CMK (cell line): ENCODE measurements around the gene DTX2.
"Not testable (repeated sequence)": the region's sequence is repeated elsewhere in the genome, so short reads cannot be mapped to it uniquely, and the experiment has no call there.

Experiments
- DNase-seq: peaks from one replicate; pipeline ENCODE4 v3.0.0-alpha.2; 2010; ENCODE audit warnings: low read depth

DTX2 gene

GRCh38 chr7:76511911-76512885 lies 50.7 kb downstream of the DTX2 start:
- not testable (repeated sequence) for DNase-seq

- DNase-seq, result no peak
Measured at GRCh38 chr7:76512941-76513816, 51.7 kb downstream of the DTX2 start.

DNA sequence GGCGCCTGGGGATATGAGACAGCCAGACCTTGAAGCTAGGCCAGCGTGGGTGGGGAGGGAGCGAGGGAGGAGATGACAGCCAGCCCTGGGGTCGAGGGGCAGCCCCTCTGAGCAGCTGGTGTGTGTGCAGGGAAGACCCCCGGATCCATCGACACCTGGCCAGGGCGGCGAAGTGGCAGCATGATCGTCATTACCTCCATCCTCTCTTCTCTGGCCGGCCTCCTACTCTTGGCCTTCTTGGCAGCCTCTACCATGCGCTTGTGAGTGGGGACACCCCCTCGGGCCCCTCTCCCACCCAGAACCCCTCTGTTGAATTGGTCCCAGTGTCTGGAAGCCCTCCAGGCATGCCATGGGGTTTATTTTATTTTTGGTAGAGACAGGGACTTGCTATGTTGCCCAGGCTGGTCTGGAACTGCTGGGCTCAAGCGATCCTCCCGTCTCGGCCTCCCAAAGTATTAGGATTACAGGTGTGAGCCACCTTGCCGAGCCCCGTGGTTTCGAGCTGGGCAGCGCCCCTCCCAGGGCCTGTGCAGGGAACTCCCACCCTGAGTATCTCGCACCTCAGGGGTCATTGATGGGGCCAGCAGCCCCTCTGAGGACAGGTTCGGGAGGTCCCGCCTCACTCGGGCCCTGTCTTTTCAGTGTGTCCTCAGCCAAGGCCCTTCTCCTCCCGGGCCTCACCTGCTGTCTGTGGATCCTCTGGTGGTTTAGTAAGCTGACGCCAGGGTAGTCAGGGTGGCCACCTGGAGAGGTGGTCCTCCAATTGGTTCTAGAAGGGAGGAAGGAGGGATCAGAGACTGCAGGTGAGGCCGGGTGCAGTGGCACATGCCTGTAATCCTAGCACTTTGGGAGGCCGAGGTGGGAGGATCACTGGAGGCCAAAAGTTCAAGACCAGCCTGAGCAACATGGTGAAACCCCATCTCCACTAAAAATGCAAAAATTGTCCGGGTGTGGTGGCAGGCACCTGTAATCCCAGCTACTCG lies 52.6 kb downstream of the DTX2 start:
- no peak for DNase-seq

GRCh38 chr7:76514926-76515771 lies 53.6 kb downstream of the DTX2 start:
- DNase-seq, result no peak

GRCh38 chr7:76515999-76516443 lies 54.5 kb downstream of the DTX2 start:
- no peak for DNase-seq

GRCh38 chr7:76516932-76517331 lies 55.4 kb downstream of the DTX2 start:
- not testable (repeated sequence) for DNase-seq

DNA sequence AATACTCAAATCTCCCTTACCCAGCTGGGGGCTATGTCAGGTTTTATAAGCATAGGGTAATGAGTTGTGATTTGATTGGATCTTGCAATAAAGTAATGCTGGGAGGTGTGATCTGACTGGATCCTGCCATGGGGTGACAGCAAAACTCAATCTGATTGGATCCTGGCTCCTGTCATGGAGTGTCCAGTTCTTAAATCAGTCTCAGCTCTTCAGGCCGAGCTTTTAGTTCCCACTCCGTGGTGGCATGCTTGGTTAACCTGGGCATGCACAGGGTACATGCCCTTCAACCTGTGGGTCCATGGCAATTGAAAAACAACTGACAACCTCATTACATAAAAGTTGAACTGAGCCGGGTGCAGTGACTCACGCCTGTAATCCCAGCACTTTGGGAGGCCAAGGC lies 64.7 kb downstream of the DTX2 start:
- DNase-seq, result not testable (repeated sequence)

- not testable (repeated sequence) for DNase-seq
Measured at GRCh38 chr7:76531643-76532042, 70.1 kb downstream of the DTX2 start.

GRCh38 chr7:76543197-76543596 lies 81.7 kb downstream of the DTX2 start, which contains the start of gene SPDYE16:
Gene SPDYE16 (minus strand): TSS chr7:76543297. CDS start chr7:76541459, 1,838 bp downstream.
- DNase-seq, result not testable (repeated sequence)

GRCh38 chr7:76549025-76549854 lies 87.7 kb downstream of the DTX2 start:
- DNase-seq, result peak; percentile 84

- DNase-seq, result not testable (repeated sequence)
Measured at GRCh38 chr7:76549855-76550248, 88.3 kb downstream of the DTX2 start.

DNA sequence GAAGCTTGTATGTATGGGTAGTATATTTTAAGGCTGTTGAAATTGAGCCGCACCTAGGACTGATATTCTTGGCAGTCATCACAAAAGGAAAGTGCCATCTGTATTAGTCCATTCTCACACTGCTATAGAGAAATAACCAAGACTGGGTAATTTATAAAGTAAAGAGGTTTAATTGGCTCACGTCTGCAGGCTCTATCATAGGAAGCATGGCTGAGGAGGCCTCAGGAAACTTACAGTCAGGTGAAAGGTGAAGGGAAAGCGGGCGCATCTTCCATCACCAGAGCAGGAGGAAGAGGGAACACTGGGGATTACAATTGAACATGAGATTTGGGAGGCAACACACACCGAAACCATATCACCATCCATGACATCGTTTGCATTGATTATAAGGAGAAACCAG lies 90.5 kb downstream of the DTX2 start:
- DNase-seq, result not testable (repeated sequence)
